ENCODE data around the gene STEAP3. TPM values are rescaled to one million over a fixed set of nuclear protein-coding genes. Genes with fewer than 3 reads are reported as not detected.
A peak's percentile ranks its signal among the peaks of the same experiment; 100 is the strongest.

The STEAP3 gene
- total RNA-seq, 1 donor from 2014 or later = 38.8 TPM

DNA sequence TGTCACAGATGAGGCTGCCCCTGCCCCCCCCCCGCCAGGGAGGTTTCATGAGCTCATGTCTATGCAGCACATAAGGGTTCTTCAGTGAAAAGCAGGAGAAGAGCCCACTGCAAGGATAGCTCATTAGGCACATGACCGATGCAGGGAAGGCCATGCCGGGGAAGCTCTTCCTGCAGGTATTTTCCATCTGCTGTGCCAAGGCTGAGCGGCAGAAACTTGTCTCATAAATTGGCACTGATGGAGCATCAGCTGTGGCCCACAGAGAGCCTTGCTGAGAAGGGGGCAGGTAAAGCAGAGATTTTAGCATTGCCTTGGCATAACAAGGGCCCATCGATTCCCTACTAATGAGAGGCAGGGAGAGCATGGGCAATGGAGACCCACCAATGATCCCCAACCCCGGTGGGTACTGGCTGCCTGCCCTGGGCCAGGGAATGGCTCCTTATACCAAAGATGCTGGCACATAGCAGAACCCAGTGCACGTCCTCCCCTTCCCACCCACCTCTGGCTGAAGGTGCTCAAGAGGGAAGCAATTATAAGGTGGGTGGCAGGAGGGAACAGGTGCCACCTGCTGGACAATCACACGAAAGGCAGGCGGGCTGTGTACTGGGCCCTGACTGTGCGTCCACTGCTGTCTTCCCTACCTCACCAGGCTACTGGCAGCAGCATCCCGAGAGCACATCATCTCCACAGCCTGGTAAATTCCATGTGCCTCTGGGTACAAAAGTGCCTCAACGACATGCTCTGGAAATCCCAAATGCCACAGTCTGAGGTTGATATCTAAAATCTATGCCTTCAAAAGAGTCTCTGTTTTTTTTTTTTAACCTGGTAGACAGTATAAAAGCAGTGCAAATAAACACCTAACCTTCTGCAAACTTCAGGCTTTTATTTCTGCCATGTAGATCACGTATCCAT is 41.4 kb downstream of the STEAP3 start:
- H3K36me3 ChIP-seq (ENCODE audit: insufficient read depth, low read length) = no peaks in the 10 kb centered on the region
- no peaks in the 10 kb centered on the region for H3K79me2 ChIP-seq (ENCODE audit: insufficient read depth, low read length)
- DNase-seq (ENCODE audit: low read depth) (no peak), FAIRE-seq (no peak)
- H3K4me3 Mint-ChIP-seq (ENCODE audit: unreplicated experiment) = no peak overlapping the region
- H3K4me1 Mint-ChIP-seq (ENCODE audit: low read depth, unreplicated experiment) = peaks cover 16% of the 10 kb centered on the region
- peaks cover 6% of the 10 kb centered on the region for H3K27me3 Mint-ChIP-seq (ENCODE audit: low read depth, unreplicated experiment)
- H4K20me1 ChIP-seq (ENCODE audit: insufficient read depth, low read length) = no peaks in the 10 kb centered on the region
- H3K9me3 Mint-ChIP-seq (ENCODE audit: unreplicated experiment) = no peaks in the 10 kb centered on the region
- TF ChIP-seq, protein P1, sequence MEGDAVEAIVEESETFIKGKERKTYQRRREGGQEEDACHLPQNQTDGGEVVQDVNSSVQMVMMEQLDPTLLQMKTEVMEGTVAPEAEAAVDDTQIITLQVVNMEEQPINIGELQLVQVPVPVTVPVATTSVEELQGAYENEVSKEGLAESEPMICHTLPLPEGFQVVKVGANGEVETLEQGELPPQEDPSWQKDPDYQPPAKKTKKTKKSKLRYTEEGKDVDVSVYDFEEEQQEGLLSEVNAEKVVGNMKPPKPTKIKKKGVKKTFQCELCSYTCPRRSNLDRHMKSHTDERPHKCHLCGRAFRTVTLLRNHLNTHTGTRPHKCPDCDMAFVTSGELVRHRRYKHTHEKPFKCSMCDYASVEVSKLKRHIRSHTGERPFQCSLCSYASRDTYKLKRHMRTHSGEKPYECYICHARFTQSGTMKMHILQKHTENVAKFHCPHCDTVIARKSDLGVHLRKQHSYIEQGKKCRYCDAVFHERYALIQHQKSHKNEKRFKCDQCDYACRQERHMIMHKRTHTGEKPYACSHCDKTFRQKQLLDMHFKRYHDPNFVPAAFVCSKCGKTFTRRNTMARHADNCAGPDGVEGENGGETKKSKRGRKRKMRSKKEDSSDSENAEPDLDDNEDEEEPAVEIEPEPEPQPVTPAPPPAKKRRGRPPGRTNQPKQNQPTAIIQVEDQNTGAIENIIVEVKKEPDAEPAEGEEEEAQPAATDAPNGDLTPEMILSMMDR (IDR thresholded peaks at IDR 0.05; ENCODE audit: insufficient read depth, low read depth, low read length) = peak; percentile 75
- TF ChIP-seq EZH2 (IDR thresholded peaks at IDR 0.05; ENCODE audit: insufficient read depth, low read length) = no peak
- no peak overlapping the region for H2AFZ ChIP-seq (ENCODE audit: low read depth, low read length)
- no peak overlapping the region for H3K27ac Mint-ChIP-seq (ENCODE audit: unreplicated experiment)
- no peaks in the 10 kb centered on the region for H3K4me1 ChIP-seq (ENCODE audit: insufficient read depth, low read length)
- H3K36me3 Mint-ChIP-seq (ENCODE audit: low read depth, unreplicated experiment) = peaks cover 22% of the 10 kb centered on the region
- H3K27ac ChIP-seq (ENCODE audit: low read depth, low read length) = no peak overlapping the region
- no peaks in the 10 kb centered on the region for H3K9me3 ChIP-seq (ENCODE audit: insufficient read depth, low read depth, low read length)
- H3K4me2 ChIP-seq (ENCODE audit: low read length) = no peak overlapping the region
- H3K9ac ChIP-seq (ENCODE audit: low read length) = no peak overlapping the region
- no peak overlapping the region for H3K4me3 ChIP-seq (ENCODE audit: insufficient read depth, low read depth, low read length)
- no peaks in the 10 kb centered on the region for H3K27me3 ChIP-seq (ENCODE audit: insufficient read depth, low read length)

DNA sequence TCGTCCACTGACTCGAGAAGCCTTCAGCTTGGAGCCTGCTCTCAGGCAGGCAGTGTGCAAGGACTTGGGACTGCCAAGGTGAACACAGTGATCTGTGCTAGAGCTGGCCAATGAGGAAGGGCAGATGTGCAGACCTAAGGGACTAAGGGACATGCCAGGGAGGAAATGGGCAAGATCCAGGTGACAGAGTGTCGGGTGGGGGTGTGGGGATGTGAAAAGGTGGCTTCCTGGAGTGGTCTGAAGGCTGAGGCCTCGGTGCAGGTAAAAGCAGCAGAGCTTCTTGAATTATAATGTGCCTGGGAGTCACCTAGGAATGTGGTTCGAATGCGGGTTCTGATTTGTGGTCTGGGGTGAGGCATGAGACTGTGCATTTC is 42.0 kb downstream of the STEAP3 start:
- Histone ChIP-seq H3K27me3 (ENCODE audit: insufficient read depth, low read length) (no peaks in the 10 kb centered on the region), H2AFZ (ENCODE audit: low read depth, low read length) (no peak overlapping the region), H3K36me3 (ENCODE audit: insufficient read depth, low read length) (no peaks in the 10 kb centered on the region), H3K4me1 (ENCODE audit: insufficient read depth, low read length) (no peaks in the 10 kb centered on the region), H3K9me3 (ENCODE audit: insufficient read depth, low read depth, low read length) (no peaks in the 10 kb centered on the region), H3K27ac (ENCODE audit: low read depth, low read length) (no peak overlapping the region), H3K79me2 (ENCODE audit: insufficient read depth, low read length) (no peaks in the 10 kb centered on the region), H3K9ac (ENCODE audit: low read length) (no peak overlapping the region), H3K4me2 (ENCODE audit: low read length) (no peak overlapping the region), H4K20me1 (ENCODE audit: insufficient read depth, low read length) (no peaks in the 10 kb centered on the region), H3K4me3 (ENCODE audit: insufficient read depth, low read depth, low read length) (no peak overlapping the region)
- Mint-ChIP-seq H3K36me3 (ENCODE audit: low read depth, unreplicated experiment) (peaks cover 22% of the 10 kb centered on the region), H3K27me3 (ENCODE audit: low read depth, unreplicated experiment) (peaks cover 6% of the 10 kb centered on the region), H3K4me1 (ENCODE audit: low read depth, unreplicated experiment) (peaks cover 13% of the 10 kb centered on the region), H3K9me3 (ENCODE audit: unreplicated experiment) (peaks cover 1% of the 10 kb centered on the region), H3K27ac (ENCODE audit: unreplicated experiment) (no peak overlapping the region), H3K4me3 (ENCODE audit: unreplicated experiment) (no peak overlapping the region)
- no peak for FAIRE-seq
- TF ChIP-seq, protein P1 (IDR thresholded peaks at IDR 0.05; ENCODE audit: insufficient read depth, low read depth, low read length) = no peak
- TF ChIP-seq EZH2 (IDR thresholded peaks at IDR 0.05; ENCODE audit: insufficient read depth, low read length) = no peak
- DNase-seq (ENCODE audit: low read depth) = no peak

DNA sequence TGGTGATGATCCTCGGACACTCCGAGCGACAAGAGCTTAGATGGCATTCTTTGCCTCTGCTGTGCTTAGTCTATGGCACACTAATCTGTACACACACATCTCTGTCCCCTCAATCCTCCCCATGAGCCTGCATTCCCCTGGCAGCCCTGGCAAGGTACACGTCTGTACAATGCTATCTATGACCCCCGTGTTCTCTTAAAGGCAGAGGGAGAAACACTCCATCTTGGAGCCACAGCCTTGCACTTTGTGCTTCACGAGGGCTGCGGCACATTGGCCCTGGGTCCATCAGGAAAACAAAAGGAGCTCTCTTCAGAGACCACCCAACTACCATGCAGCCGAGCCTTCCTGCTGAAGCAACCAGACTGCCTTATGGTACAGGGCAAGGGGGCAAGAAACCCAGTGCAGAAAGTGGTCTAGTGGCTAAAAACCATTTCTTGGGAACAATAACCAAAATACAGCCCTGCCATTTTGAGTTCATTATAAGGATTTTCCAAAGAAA is 42.5 kb downstream of the STEAP3 start:
- no peaks in the 10 kb centered on the region for H3K27me3 ChIP-seq (ENCODE audit: insufficient read depth, low read length)
- Mint-ChIP-seq H3K36me3 (ENCODE audit: low read depth, unreplicated experiment) (peaks cover 22% of the 10 kb centered on the region), H3K9me3 (ENCODE audit: unreplicated experiment) (peaks cover 1% of the 10 kb centered on the region), H3K4me3 (ENCODE audit: unreplicated experiment) (no peak overlapping the region), H3K27me3 (ENCODE audit: low read depth, unreplicated experiment) (peaks cover 6% of the 10 kb centered on the region), H3K27ac (ENCODE audit: unreplicated experiment) (no peak overlapping the region), H3K4me1 (ENCODE audit: low read depth, unreplicated experiment) (peaks cover 9% of the 10 kb centered on the region)
- H2AFZ ChIP-seq (ENCODE audit: low read depth, low read length) = no peak overlapping the region
- H3K4me3 ChIP-seq (ENCODE audit: insufficient read depth, low read depth, low read length) = no peak overlapping the region
- no peaks in the 10 kb centered on the region for H3K4me1 ChIP-seq (ENCODE audit: insufficient read depth, low read length)
- no peaks in the 10 kb centered on the region for H3K79me2 ChIP-seq (ENCODE audit: insufficient read depth, low read length)
- no peak for DNase-seq (ENCODE audit: low read depth)
- H3K9ac ChIP-seq (ENCODE audit: low read length) = no peak overlapping the region
- no peak for FAIRE-seq
- no peaks in the 10 kb centered on the region for H3K36me3 ChIP-seq (ENCODE audit: insufficient read depth, low read length)
- no peak overlapping the region for H3K27ac ChIP-seq (ENCODE audit: low read depth, low read length)
- no peaks in the 10 kb centered on the region for H3K9me3 ChIP-seq (ENCODE audit: insufficient read depth, low read depth, low read length)
- H4K20me1 ChIP-seq (ENCODE audit: insufficient read depth, low read length) = no peaks in the 10 kb centered on the region
- no peak overlapping the region for H3K4me2 ChIP-seq (ENCODE audit: low read length)
- TF ChIP-seq, protein P1 (IDR thresholded peaks at IDR 0.05; ENCODE audit: insufficient read depth, low read depth, low read length) = no peak
- no peak for TF ChIP-seq EZH2 (IDR thresholded peaks at IDR 0.05; ENCODE audit: insufficient read depth, low read length)

Data from astrocyte (in vitro differentiated cells and primary cell).